ENCODE results near the gene BCL7B.
A peak's percentile ranks its signal among the peaks of the same experiment; 100 is the strongest.
"Not testable (repeated sequence)": the region's sequence is repeated elsewhere in the genome, so short reads cannot be mapped to it uniquely, and the experiment has no call there.

The BCL7B gene

DNA sequence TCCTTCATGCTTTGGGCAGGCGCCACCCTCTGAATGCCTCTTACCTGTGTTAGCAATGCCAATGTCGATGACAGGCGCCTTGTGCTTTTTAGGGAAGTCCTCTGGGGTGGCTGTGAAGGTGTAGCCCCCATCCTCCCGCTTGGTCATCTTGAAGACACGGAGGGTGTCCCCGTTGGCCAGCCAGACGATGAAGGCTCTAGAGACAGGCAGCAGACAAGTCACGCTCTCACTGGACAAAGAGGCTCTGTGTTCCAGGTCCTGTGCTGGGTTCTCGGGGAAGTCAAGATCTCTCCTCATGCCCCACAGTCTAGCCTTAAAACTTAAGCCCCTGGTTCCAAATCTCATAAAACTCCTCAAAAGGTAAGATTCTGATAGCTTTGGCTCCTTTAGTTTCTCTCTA is 15.8 kb upstream of the BCL7B start:
- DNase-seq (ENCODE audit: low spot score) = no peak

DNA sequence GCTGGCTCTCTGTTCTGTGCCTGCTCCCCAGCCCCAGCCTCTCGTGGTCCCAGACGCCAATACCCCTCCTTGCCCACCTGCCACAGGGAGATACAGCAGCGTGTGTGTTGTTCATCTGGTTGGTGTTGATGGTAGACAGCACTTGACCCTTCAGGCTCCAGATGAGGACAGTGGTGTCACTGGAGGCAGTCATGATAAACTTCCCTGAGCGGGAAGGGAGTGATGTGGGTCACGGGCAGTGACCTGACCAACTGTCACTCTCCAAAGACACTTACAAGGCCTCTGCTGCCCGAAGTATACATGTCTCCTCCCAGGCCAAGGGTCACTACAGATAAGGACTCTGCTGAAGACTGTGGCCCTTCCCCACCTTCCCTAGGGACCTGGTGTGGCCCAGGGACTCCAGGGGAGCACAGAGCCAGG is 15.3 kb upstream of the BCL7B start:
- no peak for DNase-seq (ENCODE audit: low spot score)

DNA sequence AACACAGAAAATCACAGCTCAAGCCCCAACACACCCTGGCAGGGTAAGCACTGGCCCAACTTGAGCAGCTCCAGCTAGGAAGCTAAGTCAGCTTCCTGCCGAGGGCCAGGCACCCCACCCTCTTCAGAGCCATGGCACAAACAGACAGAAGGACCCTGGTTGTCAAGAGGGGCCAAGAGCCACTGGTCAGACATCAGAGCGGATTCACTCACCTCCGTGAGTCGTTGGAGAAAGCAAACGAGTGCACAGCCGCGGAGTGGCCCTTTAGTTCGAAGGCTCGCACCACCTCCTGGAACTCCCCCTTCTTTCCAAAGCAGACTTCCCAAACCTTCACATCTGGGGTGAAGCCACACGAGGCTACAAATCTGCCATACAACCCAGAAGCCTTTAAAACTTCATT is 13.5 kb upstream of the BCL7B start:
- DNase-seq (ENCODE audit: low spot score) = no peak

DNA sequence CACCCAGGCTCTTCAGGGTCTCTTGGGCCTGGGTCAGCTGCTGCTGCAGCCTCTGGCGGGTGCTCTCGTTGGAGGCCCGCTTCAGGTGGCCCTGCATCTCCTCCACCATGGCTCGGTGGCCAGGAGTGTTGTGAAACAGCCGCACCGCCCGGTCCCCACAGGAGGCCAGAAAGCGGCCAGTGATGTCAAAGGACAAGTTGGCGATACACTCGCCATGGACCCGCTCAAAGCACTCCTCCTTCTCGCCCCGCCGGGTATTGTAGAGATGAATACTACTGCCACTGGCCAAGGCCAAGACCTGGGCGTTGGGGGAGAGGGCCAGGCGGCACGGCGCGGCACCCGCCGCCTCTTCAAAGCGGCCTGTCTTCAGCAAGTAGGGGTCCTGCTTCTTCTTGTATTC is 13.0 kb upstream of the BCL7B start:
- DNase-seq (ENCODE audit: low spot score) = no peak

DNA sequence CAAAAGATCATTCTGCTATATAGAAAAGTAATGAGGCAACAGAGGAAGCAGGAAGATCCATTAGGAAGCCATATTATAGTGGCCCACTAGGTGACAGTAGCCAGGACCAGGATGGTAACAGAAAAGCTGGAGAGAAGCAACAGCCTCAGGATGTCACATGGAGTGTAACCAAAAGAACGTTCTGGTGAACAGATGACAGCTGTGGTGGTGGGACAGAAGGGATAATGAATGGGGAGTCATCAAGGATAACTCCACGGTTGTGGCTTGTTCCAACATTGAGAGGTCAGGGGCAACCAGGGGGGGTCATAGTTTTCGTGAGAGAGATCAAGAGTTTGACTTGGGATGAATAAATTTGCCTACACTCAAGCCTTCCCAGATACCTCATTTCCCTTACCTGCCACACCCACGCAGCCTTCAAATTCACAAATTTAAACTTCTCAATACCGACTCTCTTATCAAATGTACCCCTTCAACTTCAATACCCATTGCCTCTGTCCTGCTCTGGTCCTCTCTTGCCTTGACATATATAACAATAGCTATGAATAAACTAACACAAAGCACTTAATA is 11.6 kb upstream of the BCL7B start:
- DNase-seq (ENCODE audit: low spot score) = no peak

DNA sequence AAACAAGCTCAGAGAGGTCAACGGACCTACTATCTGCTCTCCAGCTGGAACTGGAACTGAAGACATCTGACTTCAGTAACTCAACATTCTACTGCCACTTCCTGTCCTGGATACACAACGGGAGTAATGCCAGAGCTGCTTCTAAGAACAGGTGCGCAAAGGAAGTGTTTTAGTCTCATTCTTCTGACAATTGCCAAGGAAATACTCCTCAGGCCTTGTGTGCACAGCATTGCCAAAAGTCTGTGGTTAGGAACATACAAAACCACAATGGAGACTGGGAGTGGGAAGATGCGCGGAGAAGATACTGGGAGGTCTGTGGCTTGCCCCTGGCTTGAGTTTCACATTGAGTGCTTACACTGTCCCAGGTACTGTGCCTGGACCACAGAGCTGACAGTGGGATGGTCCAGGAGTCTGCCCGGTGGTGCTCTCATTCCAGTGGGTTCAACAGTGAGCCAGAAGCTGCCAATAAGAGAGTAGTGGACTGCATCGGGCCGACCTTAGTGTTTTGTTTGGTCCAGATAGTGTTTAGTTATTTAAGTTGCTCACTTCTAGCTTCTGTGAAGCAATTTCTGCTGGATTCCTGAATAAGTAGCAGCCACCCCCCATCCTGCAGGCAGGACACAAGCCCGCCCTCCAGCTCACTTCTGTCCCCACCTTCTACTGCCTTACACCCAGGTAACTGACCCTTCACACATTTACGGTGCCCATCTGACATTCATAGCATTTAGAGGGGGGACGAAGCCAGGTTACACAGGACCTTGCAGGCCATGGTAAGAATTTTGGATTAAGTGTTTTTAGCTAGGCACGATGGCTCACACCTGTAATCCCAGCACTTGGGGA is 10.6 kb upstream of the BCL7B start:
- no peak for DNase-seq (ENCODE audit: low spot score)

DNA sequence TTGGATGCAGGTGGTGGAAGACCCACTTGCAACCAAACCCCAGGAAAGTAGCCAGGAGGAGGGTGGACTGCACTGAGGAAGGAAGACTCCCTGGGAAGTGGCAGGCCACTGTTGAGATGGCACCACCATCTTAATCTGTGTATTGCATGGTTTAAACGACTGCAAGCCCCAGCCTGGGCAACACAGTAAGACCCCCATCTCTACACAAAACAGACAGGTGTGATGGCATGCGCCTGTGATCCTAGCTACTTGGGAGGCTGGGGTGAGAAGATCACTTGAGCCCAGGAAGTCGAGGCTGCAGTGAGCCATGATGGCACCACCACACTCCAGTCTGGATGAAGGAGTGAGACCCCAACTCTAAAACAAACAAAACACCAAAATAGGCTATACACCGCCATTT is 9.7 kb upstream of the BCL7B start:
- DNase-seq (ENCODE audit: low spot score) = no peak

DNA sequence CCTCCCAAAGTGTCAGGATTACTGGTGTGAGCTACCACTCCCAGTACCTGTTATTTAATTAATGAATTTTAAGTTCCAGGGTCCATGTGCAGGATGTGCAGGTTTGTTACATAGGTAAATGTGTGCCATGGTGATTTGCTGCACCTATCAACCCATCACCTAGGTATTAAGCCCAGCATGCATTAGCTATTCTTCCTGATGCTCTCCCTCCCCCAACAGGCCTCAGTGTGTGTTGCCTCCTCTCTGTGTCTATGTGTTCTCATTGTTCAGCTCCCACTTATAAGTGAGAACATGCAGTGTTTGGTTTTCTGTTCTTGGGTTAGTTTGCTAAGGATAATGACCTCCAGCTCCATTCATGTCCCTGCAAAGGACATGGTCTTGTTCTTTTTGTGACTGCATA is 8.9 kb upstream of the BCL7B start:
- DNase-seq (ENCODE audit: low spot score) = not testable (repeated sequence)

DNA sequence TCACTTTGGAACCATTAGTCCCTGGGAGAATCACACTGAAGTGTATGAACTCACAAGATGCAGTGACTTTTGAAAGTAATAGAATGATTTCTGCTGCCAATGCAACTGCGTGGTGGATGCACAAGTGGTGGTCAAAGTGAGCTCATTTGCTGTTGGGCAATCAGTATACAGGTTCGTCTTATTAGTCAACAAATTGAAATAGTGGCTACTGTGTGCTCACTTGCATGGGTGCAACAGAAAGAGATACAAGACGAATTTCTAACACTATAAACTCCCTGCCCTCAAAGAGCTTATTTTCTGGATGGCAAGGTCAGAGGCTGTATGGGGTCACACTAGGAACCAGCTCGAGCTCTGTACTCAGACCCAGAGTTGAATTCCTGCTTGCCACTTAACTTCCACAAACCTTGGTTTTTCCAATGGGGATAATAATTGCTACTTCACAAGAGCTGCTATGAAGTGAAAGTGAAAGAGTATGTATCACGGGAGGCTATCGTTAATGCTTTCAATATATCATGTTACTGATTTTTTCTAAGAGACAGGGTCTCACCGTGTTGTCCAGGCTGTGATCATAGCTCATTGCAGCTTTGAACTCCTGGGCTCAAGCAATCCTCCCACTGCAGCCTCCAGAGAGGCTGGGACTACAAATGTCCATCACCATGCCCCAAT is 8.3 kb upstream of the BCL7B start:
- no peak for DNase-seq (ENCODE audit: low spot score)

DNA sequence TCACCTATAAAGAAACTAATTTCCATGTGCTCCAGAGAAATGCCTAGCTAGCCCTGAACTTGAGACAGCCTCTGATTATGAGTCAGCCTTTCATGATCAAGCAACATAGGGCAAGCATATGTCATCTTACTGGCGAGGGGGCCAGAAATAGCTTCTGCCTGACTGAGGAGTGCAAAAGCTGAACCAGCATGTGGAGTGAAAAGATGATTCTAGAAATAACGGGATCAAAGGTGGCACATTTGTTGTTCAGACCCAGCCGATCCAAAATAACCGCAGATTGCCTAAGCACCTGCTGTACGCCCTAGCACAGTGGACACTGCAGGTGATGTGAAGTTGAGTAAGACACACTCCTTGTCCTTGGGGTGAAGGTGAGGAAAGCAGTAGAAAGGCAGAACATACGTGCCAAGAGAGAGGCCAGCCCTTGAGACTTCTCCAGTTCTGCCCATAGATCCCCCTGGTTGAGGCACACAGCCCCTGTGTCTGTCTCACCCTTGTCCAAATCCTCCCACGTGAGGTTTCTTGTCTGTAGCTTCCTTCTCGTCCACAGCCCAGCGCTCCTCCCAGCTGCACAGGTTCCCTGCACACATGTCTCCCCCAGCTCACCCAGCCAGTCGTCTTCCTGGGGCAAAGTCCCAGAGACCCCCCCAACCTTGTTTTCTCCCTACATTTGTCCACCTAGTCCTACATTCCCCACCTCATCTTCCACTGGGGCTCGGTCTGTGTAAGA is 2.8 kb upstream of the BCL7B start:
- no peak for DNase-seq (ENCODE audit: low spot score)

DNA sequence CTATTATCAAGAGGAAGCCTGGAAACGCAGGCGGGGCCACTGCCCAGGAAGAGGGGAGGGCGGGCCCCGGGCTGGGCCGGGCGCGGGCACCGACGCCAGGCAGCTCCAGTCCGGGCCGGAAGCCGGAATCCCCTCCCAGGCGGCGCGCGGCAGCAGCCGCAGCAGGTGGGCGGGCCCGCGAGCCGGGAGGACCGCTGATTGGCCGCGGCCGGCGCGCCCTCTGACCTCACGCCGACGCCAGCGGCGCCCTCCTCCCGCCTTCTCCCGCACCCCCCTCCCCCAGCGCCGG is 438 bp downstream of the BCL7B start:
- DNase-seq (ENCODE audit: low spot score) = peak; percentile 89

DNA sequence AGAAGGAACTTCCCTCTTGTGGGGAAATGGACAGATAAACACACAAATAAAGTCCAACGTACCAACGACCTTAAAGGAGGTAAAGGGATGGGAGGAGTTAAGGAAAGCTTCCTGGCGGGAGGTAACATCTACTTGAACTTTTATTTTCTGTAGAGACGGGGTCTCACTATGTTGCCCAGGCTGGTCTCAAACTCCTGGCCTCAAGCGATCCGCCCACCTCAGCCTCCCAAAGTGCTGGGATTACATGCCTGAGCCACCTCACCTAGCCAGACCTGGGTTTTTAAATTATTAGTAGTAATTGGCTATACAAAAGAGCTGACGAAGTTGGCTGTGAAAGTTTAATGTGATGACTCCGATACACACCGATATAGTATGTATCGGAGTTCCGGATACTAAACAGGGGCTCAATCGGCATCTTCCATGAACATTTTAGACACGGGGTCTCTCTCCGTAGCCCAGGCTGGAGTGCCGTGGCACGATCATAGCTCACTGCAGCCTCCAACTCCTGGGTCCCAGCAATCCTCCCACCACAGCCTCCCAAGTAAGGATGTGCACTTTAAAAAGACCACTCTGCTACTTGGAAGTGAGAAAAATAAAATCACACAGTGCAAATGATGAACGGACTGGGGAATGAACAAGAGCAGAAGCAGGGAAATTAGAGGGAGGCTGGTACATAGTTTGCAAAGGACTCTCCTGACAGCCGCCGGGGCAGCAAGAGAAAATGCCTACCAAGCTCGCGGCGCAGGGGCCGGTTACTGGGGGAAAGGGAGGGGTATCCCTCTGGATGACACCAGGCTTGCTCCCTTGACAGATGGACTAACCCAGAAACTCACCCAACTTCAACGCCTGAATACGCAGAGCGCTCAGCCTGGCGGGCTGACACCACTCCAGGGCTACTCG is 1.0 kb downstream of the BCL7B start:
- no peak for DNase-seq (ENCODE audit: low spot score)

DNA sequence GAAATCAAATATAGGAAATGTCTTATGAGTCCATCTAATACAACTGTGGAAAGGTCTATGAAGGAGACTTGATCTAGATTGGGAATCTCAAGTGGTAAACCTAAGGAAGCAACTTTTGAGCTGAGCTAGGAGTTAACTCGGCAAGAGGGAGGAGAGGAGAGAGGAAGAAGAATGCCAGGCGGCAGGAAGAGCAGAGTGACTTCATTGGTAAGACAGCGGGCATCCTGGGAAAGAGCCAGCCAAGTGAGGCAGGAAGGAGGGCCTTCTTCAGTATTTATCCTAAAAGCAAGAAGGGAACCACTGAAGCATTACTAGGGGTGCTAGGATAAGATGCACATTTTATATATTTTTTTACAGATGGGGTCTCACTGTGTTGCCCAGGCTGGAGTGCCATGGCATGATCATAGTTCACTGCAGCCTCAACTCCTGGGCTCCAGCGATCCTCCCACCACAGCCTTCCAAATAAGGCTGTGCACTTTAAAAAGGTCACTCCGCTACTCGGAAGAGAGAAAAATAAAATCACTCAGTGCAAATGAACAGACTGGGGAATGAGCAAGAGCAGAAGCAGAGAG is 2.0 kb downstream of the BCL7B start:
- DNase-seq (ENCODE audit: low spot score) = no peak

DNA sequence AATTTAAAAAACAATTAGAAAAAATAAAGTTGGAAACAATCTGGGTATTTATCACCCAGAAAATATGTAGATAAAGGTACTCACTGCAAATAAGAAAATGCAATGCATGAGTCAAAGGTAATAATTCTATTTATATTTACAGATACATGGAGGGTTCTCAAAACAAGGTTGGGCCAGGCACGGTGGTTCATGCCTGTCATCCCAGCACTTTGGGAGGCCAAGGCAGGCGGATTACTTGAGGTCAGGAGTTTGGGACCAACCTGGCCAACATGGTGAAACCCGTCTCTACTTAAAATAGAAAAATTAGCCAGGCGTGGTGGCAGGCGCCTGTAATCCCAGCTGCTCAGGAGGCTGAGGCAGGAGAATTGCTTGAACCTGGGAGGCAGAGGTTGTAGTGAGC is 7.4 kb downstream of the BCL7B start:
- not testable (repeated sequence) for DNase-seq (ENCODE audit: low spot score)

DNA sequence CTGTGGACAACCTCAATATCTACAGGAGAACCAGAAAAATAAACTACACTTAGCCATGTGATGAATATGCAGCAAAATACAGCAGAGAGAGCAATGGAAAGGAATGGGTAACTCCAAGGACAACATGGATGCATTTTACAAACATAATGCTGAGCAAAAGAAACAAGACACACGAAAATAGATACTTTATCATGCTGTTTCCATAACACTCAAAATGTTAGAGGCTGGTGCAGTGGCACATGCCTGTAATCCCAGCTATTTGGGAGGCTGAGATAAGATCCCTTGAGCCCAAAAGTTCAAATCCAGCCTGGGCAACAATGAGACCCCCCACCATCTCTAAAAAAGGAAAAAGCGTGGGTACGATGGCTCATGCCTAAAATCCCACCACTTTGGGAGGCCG is 8.3 kb downstream of the BCL7B start:
- no peak for DNase-seq (ENCODE audit: low spot score)

DNA sequence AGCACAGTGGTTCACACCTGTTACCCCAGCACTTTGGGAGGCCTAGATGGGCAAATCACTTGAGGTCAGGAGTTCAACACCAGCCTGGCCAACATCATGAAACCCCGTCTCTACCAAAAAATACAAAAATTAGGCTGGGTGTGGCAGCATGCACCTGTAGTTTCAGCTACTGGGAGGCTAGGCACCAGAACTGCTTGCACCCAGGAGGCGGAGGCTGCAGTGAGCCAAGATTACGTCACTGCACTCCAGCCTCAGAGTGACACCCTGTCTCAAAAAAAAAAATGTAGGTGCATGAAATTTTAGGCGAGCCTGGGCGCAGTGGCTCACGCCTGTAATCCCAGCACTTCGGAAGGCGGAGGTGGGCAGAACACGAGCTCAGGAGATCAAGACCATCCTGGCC is 9.6 kb downstream of the BCL7B start:
- no peak for DNase-seq (ENCODE audit: low spot score)

DNA sequence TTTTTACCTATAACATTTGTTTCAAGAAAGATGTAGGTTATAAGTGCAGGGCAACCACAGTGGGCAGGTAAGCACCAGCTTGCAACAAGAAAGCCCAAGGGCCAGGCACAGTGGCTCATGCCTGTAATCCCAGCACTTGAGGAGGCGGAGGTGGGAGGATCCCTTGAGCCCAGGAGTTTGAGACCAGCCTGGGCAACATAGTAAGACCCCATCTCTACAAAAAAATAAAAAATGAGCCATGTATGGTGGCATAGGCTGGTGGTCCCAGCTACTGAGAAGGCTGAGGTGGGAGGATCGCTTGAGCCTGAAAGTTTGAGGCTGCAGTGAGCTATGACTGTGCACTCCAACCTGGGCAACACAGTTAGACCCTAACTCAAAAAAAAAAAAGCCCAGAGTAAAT is 12.8 kb downstream of the BCL7B start:
- DNase-seq (ENCODE audit: low spot score) = no peak

DNA sequence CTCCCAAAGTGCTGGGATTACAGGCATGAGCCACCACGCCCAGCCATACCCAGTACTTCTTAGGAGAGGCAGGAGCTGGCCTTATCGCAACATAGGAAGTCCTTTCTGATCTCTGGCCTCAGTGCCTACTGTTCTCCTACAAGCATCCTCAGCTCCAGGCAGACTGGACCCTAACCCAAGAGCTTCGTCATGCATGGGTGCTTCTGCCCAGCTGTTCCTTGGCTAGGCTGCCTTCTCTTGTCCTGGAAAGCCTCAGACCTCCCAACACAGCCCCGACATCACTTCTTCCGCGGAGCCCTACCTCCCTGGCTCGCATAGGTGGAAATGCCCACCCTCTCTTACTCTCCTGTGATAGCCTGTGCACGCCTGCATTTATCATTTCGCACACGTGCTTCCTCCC is 15.8 kb downstream of the BCL7B start:
- DNase-seq (ENCODE audit: low spot score) = no peak

DNA sequence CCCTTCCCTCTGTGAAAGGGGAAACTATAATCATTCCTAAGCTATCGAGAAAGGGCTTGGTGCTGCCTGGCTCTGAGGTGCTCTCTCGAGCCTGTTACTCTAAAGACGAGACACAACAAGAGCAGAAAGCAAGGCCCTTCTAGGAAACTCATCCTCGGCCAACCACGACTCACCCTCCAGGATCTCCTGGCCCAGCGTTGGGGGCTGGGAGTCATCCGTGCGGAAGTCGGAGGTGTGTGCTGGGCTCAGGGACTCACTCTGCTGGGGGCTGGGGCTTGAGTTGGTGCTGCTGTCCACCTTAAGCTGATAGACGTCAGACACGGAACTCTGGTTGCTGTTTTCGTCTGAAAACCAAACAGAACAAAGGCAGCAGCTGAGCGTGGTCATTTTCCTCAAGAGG is 17.8 kb downstream of the BCL7B start:
- DNase-seq (ENCODE audit: low spot score) = no peak

DNA sequence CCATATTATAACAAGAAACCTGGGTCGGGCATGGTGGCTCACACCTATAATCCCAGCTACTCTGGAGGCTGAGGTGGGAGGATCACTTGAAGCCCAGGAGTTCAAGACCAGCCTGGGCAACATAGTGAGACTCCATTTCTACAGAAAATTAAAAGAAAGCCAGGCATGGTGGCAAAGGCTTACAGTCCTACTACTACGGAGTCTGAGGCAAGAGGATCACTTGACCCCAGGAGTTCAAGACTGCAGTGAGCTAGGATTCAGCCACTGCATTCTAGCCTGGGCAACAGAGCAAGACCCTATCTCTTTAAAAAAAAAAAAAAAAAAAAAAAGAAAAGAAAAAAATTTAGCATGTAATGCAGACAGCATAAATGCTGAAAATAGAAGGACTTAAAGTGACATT is 19.0 kb downstream of the BCL7B start:
- DNase-seq (ENCODE audit: low spot score) = not testable (repeated sequence)

DNA sequence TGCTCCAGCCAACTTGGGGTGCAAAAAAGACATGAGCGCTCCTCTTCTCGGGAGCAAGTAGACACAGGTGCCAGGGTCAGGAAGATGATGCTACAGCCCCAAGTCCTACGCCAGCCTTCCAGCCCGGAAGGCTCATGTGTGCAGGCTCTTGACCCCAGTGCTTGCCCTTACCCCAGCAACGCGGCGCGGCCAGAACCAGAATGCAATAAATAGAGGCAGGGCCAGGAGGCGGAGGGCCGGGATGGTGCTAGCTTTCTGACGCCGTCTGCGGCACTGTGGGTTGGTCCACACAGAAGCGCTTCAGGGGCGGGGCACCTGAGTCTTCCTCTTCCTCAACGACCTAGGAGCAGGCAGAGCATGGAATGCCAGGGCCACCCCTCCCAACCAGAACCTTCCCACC is 20.4 kb downstream of the BCL7B start:
- DNase-seq (ENCODE audit: low spot score) = no peak
